Epidermal melanocyte (primary cell): ENCODE measurements around the gene AUTS2.
A peak's percentile ranks its signal among the peaks of the same experiment; 100 is the strongest.

ENCODE experiments used
- DNase-seq: peaks from one replicate; pipeline ENCODE4 v3.0.0; 2011; ENCODE audit warnings: low spot score; ENCODE audit not compliant: insufficient read length

The AUTS2 gene

GRCh38 chr7:69654849-69655707 lies 56.8 kb downstream of the AUTS2 start:
- no peak for DNase-seq

- no peak for DNase-seq
Observed at GRCh38 chr7:69656077-69656476, 57.8 kb downstream of the AUTS2 start.

- peak; percentile 36 for DNase-seq
Observed at GRCh38 chr7:69656890-69657289, 58.6 kb downstream of the AUTS2 start.

GRCh38 chr7:69657331-69657730 lies 59.1 kb downstream of the AUTS2 start:
- DNase-seq: no peak

GRCh38 chr7:69657985-69658384 lies 59.7 kb downstream of the AUTS2 start:
- DNase-seq: no peak

GRCh38 chr7:69659983-69660382 lies 61.7 kb downstream of the AUTS2 start:
- DNase-seq: no peak

GRCh38 chr7:69661342-69661741 lies 63.1 kb downstream of the AUTS2 start:
- no peak for DNase-seq

- DNase-seq: no peak
Observed at GRCh38 chr7:69663911-69664832, 65.9 kb downstream of the AUTS2 start.

GRCh38 chr7:69665369-69665768 lies 67.1 kb downstream of the AUTS2 start:
- DNase-seq: no peak

GRCh38 chr7:69668339-69668870 lies 70.1 kb downstream of the AUTS2 start:
- DNase-seq: no peak

GRCh38 chr7:69670701-69671100 lies 72.4 kb downstream of the AUTS2 start:
- no peak for DNase-seq

- no peak for DNase-seq
Observed at GRCh38 chr7:69673074-69673473, 74.8 kb downstream of the AUTS2 start.

- DNase-seq: no peak
Observed at GRCh38 chr7:69674701-69675182, 76.5 kb downstream of the AUTS2 start.

- no peak for DNase-seq
Observed at GRCh38 chr7:69676247-69676646, 78.0 kb downstream of the AUTS2 start.

GRCh38 chr7:69677054-69677852 lies 79.0 kb downstream of the AUTS2 start:
- no peak for DNase-seq

GRCh38 chr7:69677881-69678493 lies 79.7 kb downstream of the AUTS2 start:
- DNase-seq: no peak

GRCh38 chr7:69678494-69679187 lies 80.4 kb downstream of the AUTS2 start:
- DNase-seq: no peak

- no peak for DNase-seq
Observed at GRCh38 chr7:69681181-69681580, 82.9 kb downstream of the AUTS2 start.

GRCh38 chr7:69682518-69682917 lies 84.2 kb downstream of the AUTS2 start:
- DNase-seq: no peak

GRCh38 chr7:69683002-69683401 lies 84.7 kb downstream of the AUTS2 start:
- no peak for DNase-seq
